ENCODE measurements around the gene GPX4.

- no peak for TF ChIP-seq CTCF (IDR thresholded peaks at IDR 0.05)
- TF ChIP-seq POLR2A (IDR thresholded peaks at IDR 0.05) = no peak
Measured at GRCh38 chr19:1115646-1116420, 12.0 kb downstream of the GPX4 start.
